T-helper 17 cell (primary cell): Measurements from ENCODE around the gene GAL. TPM values are rescaled to one million over a fixed set of nuclear protein-coding genes. Genes with fewer than 3 reads are reported as not detected.
A peak's percentile ranks its signal among the peaks of the same experiment; 100 is the strongest.

ENCODE experiments used
- ATAC-seq: fragments of 150-1000 bp; cut with Tn5 transposase; 2 replicates; pipeline ENCODE4 v1.10.0; 2021; ENCODE audit warnings: mild to moderate bottlenecking, moderate library complexity
- DNase-seq, 3 donors: peaks; one replicate each; pipeline versions ENCODE4 v3.0.0 to v3.0.0-alpha.2; 2020 to 2021
- H3K9me3 ChIP-seq: one replicate; pipeline ENCODE4 v1.7.0; 2013; ENCODE audit warnings: low read length, mild to moderate bottlenecking; ENCODE audit not compliant: control insufficient read depth, poor library complexity, severe bottlenecking
- H3K27ac Mint-ChIP-seq: one replicate; pipeline ENCODE4 v1.8.0; 2022; ENCODE audit warnings: mild to moderate bottlenecking, moderate library complexity, mixed read lengths
- H3K27me3 Mint-ChIP-seq: one replicate; pipeline ENCODE4 v1.8.0; 2022; ENCODE audit warnings: mixed read lengths
- H3K36me3 Mint-ChIP-seq: one replicate; pipeline ENCODE4 v1.8.0; 2022; ENCODE audit warnings: low read depth, mixed read lengths
- H3K4me1 Mint-ChIP-seq: one replicate; pipeline ENCODE4 v1.8.0; 2022; ENCODE audit warnings: mild to moderate bottlenecking, mixed read lengths
- H3K4me3 Mint-ChIP-seq: one replicate; pipeline ENCODE4 v1.8.0; 2022; ENCODE audit warnings: mild to moderate bottlenecking, moderate library complexity, mixed read lengths
- total RNA-seq, 4 donors: library from RNA in 2 of 4; stranded (reverse) in 2 of 4; gene quantifications; one replicate each; pipeline ENCODE4 v1.2.3 and lab custom pipeline; 2022 to 2026

GAL gene
- total RNA-seq, 2 donors from 2014 or later = not detected

DNA sequence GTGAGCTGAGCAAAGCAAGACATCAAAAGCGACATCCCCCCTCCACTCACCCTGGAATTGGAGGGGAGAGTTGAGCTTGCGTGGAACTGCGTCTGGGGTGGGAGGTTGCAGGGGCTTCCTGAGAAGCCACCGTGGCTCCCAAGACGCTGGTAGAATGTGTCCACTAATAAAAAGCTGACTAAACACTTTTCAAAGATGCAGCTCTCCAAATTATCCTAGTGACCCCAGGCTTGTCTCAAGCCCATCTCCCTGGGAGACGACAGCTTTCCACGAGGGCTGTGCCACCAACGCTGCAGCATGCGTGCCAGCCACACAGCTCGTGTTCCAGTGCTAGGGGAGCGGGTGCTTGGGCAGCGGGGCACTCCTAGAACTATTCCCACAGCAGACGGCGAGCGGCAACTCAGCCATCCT lies 6.3 kb upstream of the GAL start:
- H3K27me3 Mint-ChIP-seq = peaks cover 41% of the 10 kb centered on the region
- H3K9me3 ChIP-seq = no peaks in the 10 kb centered on the region
- H3K4me3 Mint-ChIP-seq = no peak overlapping the region
- DNase-seq = no peak
- H3K36me3 Mint-ChIP-seq = peaks cover 2% of the 10 kb centered on the region
- H3K4me1 Mint-ChIP-seq = peaks cover 3% of the 10 kb centered on the region
- H3K27ac Mint-ChIP-seq = no peak overlapping the region
- no peak for ATAC-seq

DNA sequence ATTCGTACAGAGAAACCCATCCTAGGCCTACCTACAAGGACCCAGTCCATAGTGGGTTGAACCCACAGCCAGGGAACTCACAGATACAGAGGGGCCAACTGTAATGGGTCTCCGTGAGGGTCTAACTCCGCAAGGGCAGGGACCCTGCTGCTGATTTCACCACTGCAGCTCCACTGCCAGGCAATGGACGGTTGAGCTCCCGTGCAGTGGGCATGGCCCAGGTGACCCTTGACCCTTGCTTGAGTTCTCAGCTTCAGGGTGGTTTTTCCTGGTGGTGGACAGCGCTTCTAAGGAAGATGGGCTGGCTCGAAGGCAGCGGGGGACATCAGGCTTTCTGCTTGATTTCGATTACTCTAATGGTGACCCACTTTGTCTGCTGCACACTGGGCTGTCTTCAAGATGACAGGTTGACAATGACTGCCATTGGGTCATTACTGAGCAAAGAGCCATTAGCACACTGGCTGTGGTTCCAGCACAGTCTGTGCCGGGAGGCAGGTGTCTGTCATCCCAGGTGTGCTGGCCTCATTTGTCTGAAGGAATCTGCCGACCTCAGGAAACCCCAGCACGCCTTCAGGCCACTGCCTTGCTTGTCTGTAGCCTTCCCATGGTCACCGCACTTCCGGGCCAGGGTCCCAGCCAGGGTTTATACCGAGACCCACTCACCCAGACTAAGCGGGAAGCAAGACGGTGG lies 3.7 kb upstream of the GAL start:
- ATAC-seq = no peak
- peaks cover 43% of the 10 kb centered on the region for H3K27me3 Mint-ChIP-seq
- no peak overlapping the region for H3K4me3 Mint-ChIP-seq

DNA sequence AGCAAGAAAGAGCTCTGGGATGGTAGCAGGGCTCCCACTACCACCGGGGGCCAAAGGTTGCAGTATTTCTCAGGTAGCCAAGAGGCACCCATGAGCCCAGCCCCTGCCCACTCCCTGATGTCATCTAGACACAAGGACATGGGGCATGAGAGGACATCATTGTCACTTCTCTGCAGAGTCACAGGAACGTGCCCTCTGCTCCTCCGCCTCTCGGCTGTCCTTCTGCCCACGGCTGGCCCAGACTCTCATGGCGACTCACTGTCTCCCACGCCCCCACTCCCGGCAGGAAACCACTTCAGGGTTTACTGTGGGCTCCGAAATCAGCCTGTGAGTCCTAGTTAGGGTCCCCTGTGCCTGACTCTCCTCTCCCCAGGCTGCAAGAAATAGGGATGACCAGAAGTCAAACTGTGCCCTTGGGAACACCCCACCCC lies 1.8 kb upstream of the GAL start:
- Mint-ChIP-seq H3K4me1 (peaks cover 8% of the 10 kb centered on the region), H3K27ac (no peak overlapping the region), H3K4me3 (no peak overlapping the region), H3K27me3 (peaks cover 51% of the 10 kb centered on the region), H3K36me3 (peaks cover 5% of the 10 kb centered on the region)
- DNase-seq (no peak), ATAC-seq (no peak)
- H3K9me3 ChIP-seq = no peaks in the 10 kb centered on the region

More for the DNA sequence above, 3.7 kb upstream of the GAL start:
- H3K4me1 Mint-ChIP-seq = peaks cover 4% of the 10 kb centered on the region
- peaks cover 2% of the 10 kb centered on the region for H3K36me3 Mint-ChIP-seq
- DNase-seq = no peak
- H3K9me3 ChIP-seq = no peaks in the 10 kb centered on the region
- no peak overlapping the region for H3K27ac Mint-ChIP-seq

DNA sequence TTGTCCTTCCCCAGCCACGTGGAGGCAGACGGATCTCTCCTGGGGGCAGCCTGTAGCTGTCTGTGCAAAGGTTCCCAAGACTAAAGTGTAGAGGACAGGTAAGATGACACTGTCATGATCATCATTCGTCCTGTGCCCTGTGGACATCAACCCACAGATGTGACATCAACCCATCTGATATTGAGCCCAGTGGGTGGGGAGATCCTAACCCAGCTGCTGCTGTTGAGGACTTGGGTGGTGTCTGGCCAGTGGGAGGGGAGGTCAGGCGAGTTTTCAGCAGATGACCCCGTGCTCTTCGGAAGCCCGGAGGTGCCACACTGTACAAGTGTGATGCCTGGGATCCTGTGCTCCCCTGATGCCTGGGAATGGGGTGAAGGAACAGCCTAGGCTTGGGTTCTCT lies 1.2 kb upstream of the GAL start:
- no peak overlapping the region for H3K27ac Mint-ChIP-seq
- DNase-seq (no peak), ATAC-seq (no peak)
- no peak overlapping the region for H3K4me3 Mint-ChIP-seq
- peaks cover 5% of the 10 kb centered on the region for H3K36me3 Mint-ChIP-seq
- H3K4me1 Mint-ChIP-seq = peaks cover 8% of the 10 kb centered on the region
- H3K27me3 Mint-ChIP-seq = peaks cover 53% of the 10 kb centered on the region
- no peaks in the 10 kb centered on the region for H3K9me3 ChIP-seq

DNA sequence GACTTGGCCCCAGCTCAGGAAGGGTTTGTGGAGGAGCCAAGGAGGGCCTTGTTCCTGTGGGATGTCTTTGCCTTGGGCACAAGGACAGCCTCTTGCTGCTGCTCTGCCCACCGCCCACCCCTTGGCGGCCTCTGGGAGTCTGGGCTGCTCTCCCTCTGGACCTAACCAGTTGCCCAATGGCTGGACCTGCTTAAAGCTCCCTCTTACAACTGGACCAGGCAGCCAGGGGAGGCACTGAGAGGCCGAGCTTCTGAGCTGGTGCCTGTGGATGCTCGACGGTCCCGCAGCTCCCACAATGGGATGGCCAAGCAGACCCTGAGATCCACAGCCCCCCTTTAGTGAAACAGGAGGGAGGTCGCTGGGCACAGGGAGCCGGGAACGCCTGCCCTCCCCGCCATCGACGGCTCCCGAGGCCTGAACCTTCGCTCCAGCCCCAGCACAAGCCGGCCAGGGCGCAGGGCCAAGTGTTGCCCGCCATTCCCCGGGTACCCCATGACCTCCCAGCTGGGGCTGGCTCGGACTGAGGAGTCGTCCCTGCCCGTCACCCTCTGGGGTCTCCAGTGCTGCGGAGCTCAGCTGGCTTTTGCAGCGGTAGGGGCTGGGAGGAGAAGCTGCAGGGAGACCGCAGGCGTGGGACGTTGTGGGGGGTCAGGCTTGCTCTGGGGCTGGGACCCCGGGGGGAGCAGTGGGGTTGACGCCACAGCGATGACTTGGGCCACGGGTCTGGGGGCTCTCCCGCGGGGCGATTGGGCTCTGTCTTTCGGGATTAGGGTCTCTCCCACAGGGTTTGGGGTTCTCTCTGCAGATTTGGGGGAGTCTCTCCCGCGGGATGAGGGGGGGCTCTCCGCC lies 584 bp upstream of the GAL start:
- H3K27ac Mint-ChIP-seq = no peak overlapping the region
- H3K9me3 ChIP-seq = no peaks in the 10 kb centered on the region
- H3K27me3 Mint-ChIP-seq = peaks cover 47% of the 10 kb centered on the region
- ATAC-seq (no peak), DNase-seq (no peak)
- peaks cover 8% of the 10 kb centered on the region for H3K4me1 Mint-ChIP-seq
- H3K36me3 Mint-ChIP-seq = peaks cover 5% of the 10 kb centered on the region
- H3K4me3 Mint-ChIP-seq = no peak overlapping the region

DNA sequence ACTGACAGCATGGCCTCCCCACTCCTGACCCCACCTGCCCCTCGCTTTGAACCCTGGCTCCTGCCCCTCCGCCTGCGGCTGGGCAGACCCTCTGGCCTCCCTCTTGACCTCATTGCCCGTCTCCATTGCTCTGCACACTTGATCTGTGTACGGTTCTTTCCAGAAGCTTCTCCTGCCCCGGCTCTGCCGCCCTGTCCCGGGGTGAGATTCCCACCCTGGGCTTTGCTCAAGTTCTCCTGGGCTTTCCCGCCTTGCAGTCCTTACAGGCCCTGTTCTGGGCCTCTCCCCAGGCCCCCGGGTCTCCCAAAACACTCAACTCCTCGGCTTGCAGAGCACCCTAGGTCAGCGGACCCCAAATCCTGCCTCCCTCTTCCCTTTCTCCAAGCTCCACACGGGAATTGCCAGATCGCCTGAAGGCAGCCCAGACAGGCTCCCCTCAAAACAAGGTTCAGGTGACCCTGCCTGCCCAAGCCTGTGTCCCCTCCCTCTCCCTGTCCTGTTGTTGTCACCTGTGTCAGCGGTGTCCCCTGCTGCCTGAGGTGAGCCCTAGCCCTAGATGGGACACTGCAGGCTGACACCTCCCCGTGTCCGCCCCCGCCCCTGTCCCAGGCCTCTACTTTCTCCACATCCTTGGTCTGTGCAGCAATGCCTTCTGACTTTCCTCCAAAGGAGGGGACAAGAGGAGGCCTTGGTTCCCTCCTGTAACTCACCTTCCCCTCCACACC lies 1.5 kb downstream of the GAL start:
- peak overlapping the region; percentile 84 for H3K4me3 Mint-ChIP-seq
- H3K9me3 ChIP-seq = no peaks in the 10 kb centered on the region
- no peak for ATAC-seq
- DNase-seq = no peak
- H3K27me3 Mint-ChIP-seq = peaks cover 44% of the 10 kb centered on the region
- H3K4me1 Mint-ChIP-seq = peaks cover 22% of the 10 kb centered on the region
- H3K27ac Mint-ChIP-seq = no peak overlapping the region
- peaks cover 8% of the 10 kb centered on the region for H3K36me3 Mint-ChIP-seq

DNA sequence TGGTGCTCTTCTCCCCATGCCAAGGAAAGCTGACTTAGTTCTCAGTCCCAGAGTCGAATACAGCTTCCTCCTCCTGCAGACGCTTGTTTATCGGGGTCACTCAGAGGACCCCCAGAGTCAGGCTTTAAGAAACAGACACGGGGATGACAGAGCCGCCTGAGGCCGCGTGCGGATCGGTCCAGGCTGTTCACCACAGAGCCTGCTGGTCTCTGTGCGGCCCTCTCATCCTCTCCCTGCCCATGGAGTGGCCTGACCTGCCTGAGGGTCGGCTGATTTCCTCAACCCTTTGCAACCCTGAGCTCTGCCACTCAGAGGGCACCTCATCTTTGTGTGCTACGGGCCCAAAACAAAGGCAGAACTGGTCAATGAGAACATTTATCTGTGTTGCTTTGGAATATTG lies 2.1 kb downstream of the GAL start:
- H3K27me3 Mint-ChIP-seq = peaks cover 44% of the 10 kb centered on the region

DNA sequence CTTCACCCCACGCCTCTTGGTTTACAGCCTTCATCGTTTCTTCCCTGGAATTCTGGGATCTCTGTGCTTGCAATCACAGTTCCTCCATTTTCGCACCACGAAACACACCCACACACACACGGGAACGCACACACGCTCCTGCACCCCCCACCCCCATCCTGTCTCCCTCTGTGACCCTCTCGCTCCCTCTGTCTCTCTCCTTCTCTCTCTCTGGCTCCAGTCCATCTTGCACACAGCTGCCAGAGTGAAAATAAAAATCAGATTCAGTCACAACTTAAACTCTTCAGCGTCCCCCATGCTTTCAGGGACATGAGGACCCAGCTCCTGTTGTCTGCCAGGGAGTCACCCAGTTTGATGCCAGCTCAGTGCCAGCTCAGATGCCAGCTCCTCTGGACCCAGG lies 3.0 kb downstream of the GAL start:
- peaks cover 39% of the 10 kb centered on the region for H3K27me3 Mint-ChIP-seq
- no peak for DNase-seq
- no peak for ATAC-seq
- peaks cover 30% of the 10 kb centered on the region for H3K4me1 Mint-ChIP-seq
- H3K36me3 Mint-ChIP-seq = peaks cover 8% of the 10 kb centered on the region
- H3K27ac Mint-ChIP-seq = no peak overlapping the region
- peak overlapping the region; percentile 45 for H3K4me3 Mint-ChIP-seq
- H3K9me3 ChIP-seq = no peaks in the 10 kb centered on the region

More for the DNA sequence above, 2.1 kb downstream of the GAL start:
- H3K9me3 ChIP-seq = no peaks in the 10 kb centered on the region
- H3K27ac Mint-ChIP-seq = no peak overlapping the region
- H3K36me3 Mint-ChIP-seq = peaks cover 8% of the 10 kb centered on the region
- ATAC-seq = no peak
- no peak overlapping the region for H3K4me3 Mint-ChIP-seq
- peaks cover 29% of the 10 kb centered on the region for H3K4me1 Mint-ChIP-seq
- DNase-seq = no peak

DNA sequence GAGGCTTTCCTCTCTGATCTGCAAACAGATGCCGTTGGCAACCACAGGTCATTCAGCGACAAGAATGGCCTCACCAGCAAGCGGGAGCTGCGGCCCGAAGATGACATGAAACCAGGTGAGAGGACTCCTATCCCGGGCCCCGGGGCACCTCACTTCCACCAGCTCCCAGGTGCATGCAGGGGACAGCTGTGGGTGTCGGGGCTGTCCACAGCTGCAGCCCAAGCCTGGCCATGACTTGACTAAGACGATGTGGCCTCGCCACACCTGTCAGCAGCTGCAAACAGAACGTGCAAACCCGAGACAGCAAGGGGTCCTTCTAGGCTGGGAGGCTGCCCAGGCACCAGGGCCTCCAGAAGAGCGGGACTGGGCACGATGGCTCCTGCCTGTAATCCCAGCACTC lies 3.6 kb downstream of the GAL start:
- DNase-seq (no peak), ATAC-seq (no peak)
- no peaks in the 10 kb centered on the region for H3K9me3 ChIP-seq
- Mint-ChIP-seq H3K4me1 (peaks cover 27% of the 10 kb centered on the region), H3K4me3 (no peak overlapping the region), H3K27me3 (peaks cover 32% of the 10 kb centered on the region), H3K36me3 (peaks cover 6% of the 10 kb centered on the region), H3K27ac (no peak overlapping the region)

DNA sequence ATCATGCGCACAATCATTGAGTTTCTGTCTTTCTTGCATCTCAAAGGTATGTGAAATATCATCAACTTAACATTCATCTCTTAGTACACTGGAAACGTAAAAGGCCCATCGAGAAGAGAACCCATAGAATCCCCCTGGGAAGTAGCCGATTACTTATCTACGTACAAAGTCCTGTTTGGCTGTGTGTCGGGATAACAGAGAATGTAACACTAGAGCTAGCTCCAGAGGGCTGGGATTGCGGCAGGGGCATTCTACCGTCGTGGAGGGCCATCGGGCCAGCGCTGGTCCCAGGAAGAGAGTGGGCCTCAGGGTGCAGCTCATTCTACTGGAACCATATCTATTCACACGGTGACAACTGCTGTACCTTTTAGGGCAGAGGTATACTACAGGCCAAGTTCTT lies 4.5 kb downstream of the GAL start:
- H3K27me3 Mint-ChIP-seq = peaks cover 30% of the 10 kb centered on the region
- no peak for ATAC-seq
- H3K9me3 ChIP-seq = no peaks in the 10 kb centered on the region
- H3K36me3 Mint-ChIP-seq = peaks cover 6% of the 10 kb centered on the region
- no peak overlapping the region for H3K4me3 Mint-ChIP-seq
- DNase-seq = no peak
- H3K27ac Mint-ChIP-seq = no peak overlapping the region
- peaks cover 26% of the 10 kb centered on the region for H3K4me1 Mint-ChIP-seq

DNA sequence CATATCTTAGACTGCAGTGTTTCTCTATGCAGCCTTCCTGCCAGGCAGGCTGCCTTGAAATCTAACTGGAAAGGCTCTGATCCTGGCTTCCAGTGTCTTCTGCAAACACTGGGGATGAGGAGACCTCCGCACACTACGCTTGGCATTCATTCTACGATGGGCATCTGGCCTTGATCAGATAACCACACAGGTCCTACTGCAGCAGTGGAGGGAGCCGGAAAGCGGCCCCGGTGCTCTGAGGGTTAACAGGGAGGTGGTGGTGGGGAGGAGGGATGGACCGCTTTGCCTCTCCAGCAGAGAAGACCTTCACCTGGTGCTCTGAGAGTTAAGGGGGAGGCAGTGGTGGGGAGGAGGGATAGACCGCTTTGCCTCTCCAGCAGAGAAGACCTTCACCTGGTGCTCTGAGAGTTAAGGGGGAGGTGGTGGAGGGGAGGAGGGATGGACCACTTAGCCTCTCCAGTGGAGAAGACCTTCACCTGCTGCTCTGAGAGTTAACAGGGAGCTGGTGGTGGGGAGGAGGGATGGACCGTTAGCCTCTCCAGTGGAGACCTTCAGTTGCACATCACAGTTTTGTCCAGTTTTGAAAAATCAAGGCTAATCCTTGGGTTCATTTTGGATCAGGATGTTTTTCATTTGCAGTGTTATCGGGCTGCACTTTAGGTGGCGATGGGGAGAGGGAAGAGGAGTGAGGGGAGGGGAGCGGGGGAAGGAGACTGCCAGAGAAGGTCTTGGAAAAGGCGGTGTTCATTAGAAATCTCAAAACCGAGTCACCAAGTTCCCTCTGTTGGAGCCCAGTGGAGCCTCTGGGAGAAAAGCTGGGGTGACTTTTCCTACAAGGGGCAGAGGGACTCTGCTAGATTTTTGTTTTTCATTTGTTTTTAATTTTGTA lies 5.6 kb downstream of the GAL start:
- peaks cover 30% of the 10 kb centered on the region for H3K27me3 Mint-ChIP-seq
- DNase-seq = no peak
- H3K4me1 Mint-ChIP-seq = peaks cover 28% of the 10 kb centered on the region
- no peaks in the 10 kb centered on the region for H3K9me3 ChIP-seq
- ATAC-seq = no peak
- H3K4me3 Mint-ChIP-seq = peak overlapping the region; percentile 68
- peak overlapping the region; percentile 60 for H3K27ac Mint-ChIP-seq
- peaks cover 9% of the 10 kb centered on the region for H3K36me3 Mint-ChIP-seq

DNA sequence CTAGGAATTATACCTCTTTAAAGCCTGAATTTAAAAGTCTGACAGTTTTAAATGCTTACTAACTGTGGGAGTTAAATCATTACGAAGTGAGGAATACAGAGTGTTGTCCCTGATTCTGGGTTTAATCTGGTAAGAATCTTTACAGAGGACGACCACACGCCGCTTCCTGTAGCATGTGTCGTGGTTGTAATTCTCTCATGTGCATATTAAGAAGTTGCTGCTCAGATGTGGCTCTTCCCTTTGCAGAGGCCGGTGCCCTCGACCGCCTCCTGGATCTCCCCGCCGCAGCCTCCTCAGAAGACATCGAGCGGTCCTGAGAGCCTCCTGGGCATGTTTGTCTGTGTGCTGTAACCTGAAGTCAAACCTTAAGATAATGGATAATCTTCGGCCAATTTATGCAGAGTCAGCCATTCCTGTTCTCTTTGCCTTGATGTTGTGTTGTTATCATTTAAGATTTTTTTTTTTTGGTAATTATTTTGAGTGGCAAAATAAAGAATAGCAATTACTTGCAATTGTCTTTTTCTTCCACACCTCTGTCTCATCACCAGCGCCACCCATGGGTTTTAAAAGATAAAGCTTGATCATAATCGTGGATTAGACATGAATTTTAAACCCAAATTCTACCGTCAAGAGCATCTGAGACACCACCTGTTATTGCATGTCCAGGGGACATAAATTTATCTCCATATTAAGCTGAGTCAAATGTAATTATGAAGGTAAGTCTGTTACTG lies 6.5 kb downstream of the GAL start:
- peak overlapping the region; percentile 60 for H3K27ac Mint-ChIP-seq
- H3K27me3 Mint-ChIP-seq = peaks cover 30% of the 10 kb centered on the region
- DNase-seq = no peak
- peak; percentile 93 for ATAC-seq
- peaks cover 28% of the 10 kb centered on the region for H3K4me1 Mint-ChIP-seq
- peak overlapping the region; percentile 59 for H3K4me3 Mint-ChIP-seq
- H3K9me3 ChIP-seq = no peaks in the 10 kb centered on the region
- H3K36me3 Mint-ChIP-seq = peaks cover 9% of the 10 kb centered on the region
